OCI-LY7 (cell line): ENCODE results near the gene ZNF407. TPM values are rescaled to one million over a fixed set of nuclear protein-coding genes. Genes with fewer than 3 reads are reported as not detected.

Experiments
- BruUV-seq: library from RNA; stranded (reverse); fragments of 400-500 nt; replicated peaks from 2 replicates; lab custom pipeline; 2021; lab: Mats Ljungman, UMichigan
- CTCF ChIA-PET: fragments of 300-600 bp; sonication (Branson Sonifier 250); formaldehyde crosslinking; loops from one replicate; lab custom pipeline; 2022; ENCODE audit warnings: antibody characterized with exemption; ENCODE audit not compliant: unreplicated experiment; lab: Charles Lee
- POLR2A ChIA-PET: fragments of 300-600 bp; sonication (Branson Sonifier 250); formaldehyde crosslinking; loops from one replicate; lab custom pipeline; 2022; ENCODE audit warnings: antibody characterized with exemption; lab: Charles Lee
- DNase-seq: peaks from one replicate; pipeline ENCODE4 v3.0.0-alpha.2; 2015; ENCODE audit warnings: low spot score
- H2AFZ ChIP-seq: fragments of 200-600 bp; sonication (generic), shearing (Covaris generic); 2 replicates; pipeline ENCODE4 v1.6.1; 2014; ENCODE audit warnings: mild to moderate bottlenecking, antibody characterized with exemption, low read length, moderate library complexity
- H3K27ac ChIP-seq: fragments of 200-600 bp; sonication (generic); 2 replicates; pipeline ENCODE4 v1.5.1; 2014; ENCODE audit warnings: mixed run types, low read depth, mild to moderate bottlenecking, moderate library complexity, low read length, inconsistent platforms; ENCODE audit not compliant: poor library complexity, severe bottlenecking
- H3K36me3 ChIP-seq: fragments of 200-600 bp; sonication (generic); 2 replicates; pipeline ENCODE4 v1.6.1; 2014; ENCODE audit warnings: mild to moderate bottlenecking, antibody characterized with exemption, low read length, moderate library complexity, mixed read lengths; ENCODE audit not compliant: insufficient read depth
- H3K4me1 ChIP-seq: fragments of 200-600 bp; sonication (generic); 2 replicates; pipeline ENCODE4 v1.5.1; 2014; ENCODE audit warnings: mild to moderate bottlenecking, low read length; ENCODE audit not compliant: insufficient read depth, poor library complexity, severe bottlenecking
- H3K4me2 ChIP-seq: fragments of 200-600 bp; sonication (generic); 2 replicates; pipeline ENCODE4 v1.6.1; 2014; ENCODE audit warnings: mild to moderate bottlenecking, low read length
- H3K4me3 ChIP-seq: fragments of 200-600 bp; sonication (generic); 2 replicates; pipeline ENCODE4 v1.5.1; 2014; ENCODE audit warnings: mild to moderate bottlenecking, low read depth, low read length; ENCODE audit not compliant: poor library complexity, severe bottlenecking
- H3K79me2 ChIP-seq: fragments of 200-600 bp; sonication (generic); 2 replicates; pipeline ENCODE4 v1.6.1; 2016; ENCODE audit warnings: low read depth, mild to moderate bottlenecking, low read length, moderate library complexity, mixed read lengths; ENCODE audit not compliant: insufficient read depth
- H3K9me2 ChIP-seq: fragments of 200-600 bp; sonication (generic); 2 replicates; pipeline ENCODE4 v1.6.1; 2016; ENCODE audit warnings: mild to moderate bottlenecking, low read length, mixed read lengths; ENCODE audit not compliant: insufficient read depth
- H3K9me3 ChIP-seq: fragments of 200-600 bp; sonication (generic); 2 replicates; pipeline ENCODE4 v1.6.1; 2014; ENCODE audit warnings: mild to moderate bottlenecking, mixed run types, low read length, mixed read lengths
- H4K20me1 ChIP-seq: fragments of 200-600 bp; sonication (generic); 2 replicates; pipeline ENCODE4 v1.6.1; 2014; ENCODE audit warnings: mild to moderate bottlenecking, antibody characterized with exemption, low read length, moderate library complexity, mixed read lengths; ENCODE audit not compliant: insufficient read depth
- EZH2phosphoT487 ChIP-seq: fragments of 200-600 bp; sonication (generic); IDR thresholded peaks from 2 replicates; pipeline ENCODE4 v1.6.1; 2018; ENCODE audit warnings: low read depth, borderline replicate concordance, mild to moderate bottlenecking, mixed run types, antibody characterized with exemption, low read length, moderate library complexity, mixed read lengths
- intact Hi-C: fragments of 100-400 bp; cut with micrococcal nuclease; formaldehyde crosslinking; loops from one replicate; pipeline ENCODE4 v1.10.0; 2022; ENCODE audit not compliant: unreplicated experiment
- total RNA-seq, 2 experiments: library from RNA; depleted of rRNA in 1 of 2; stranded (reverse); fragments of >200 nt in 1 of 2; shearing (Covaris generic) in 1 of 2; gene quantifications; 2 replicates each; pipeline ENCODE4 v1.2.3, GENCODE V29; 2014 to 2022
- TF ChIP-seq, protein P1 (sequence below): fragments of 200-600 bp; sonication (generic); conservative IDR thresholded peaks from 2 replicates; pipeline ENCODE4 v1.5.1; 2014; ENCODE audit warnings: mild to moderate bottlenecking, antibody characterized with exemption, low read length, moderate library complexity, mixed read lengths

ZNF407 gene
- total RNA-seq, 2 experiments from 2014 or later, result 8.9 to 11.9 TPM

DNA sequence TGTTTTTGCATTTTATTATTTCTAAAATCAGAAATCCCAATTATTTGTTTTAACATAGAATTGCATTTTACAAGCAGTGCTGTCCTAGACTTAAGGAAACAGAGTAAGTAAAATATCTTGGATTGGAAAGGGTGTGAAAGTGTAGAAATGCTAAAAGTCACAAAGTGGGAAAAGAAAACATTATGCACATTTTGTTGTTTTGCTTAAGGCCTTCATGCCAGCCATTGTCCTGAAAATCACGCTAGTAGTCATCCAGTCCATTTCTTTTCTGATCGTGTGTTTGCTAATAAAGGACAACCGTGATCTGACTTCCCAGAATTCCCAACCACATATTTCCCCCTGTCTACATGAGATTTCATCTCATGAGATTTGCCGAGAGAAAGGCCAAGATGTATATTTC is 412.2 kb downstream of the ZNF407 start:
- no peaks in the 10 kb centered on the region for H3K9me2 ChIP-seq
- H3K36me3 ChIP-seq, result no peaks in the 10 kb centered on the region
- no peaks in the 10 kb centered on the region for H3K79me2 ChIP-seq
- no peak overlapping the region for H2AFZ ChIP-seq
- no peak for DNase-seq
- no peak overlapping the region for H3K27ac ChIP-seq
- H3K4me1 ChIP-seq, result no peaks in the 10 kb centered on the region
- CTCF ChIA-PET, result no interaction called here
- no peaks in the 10 kb centered on the region for H3K9me3 ChIP-seq
- TF ChIP-seq, protein P1, sequence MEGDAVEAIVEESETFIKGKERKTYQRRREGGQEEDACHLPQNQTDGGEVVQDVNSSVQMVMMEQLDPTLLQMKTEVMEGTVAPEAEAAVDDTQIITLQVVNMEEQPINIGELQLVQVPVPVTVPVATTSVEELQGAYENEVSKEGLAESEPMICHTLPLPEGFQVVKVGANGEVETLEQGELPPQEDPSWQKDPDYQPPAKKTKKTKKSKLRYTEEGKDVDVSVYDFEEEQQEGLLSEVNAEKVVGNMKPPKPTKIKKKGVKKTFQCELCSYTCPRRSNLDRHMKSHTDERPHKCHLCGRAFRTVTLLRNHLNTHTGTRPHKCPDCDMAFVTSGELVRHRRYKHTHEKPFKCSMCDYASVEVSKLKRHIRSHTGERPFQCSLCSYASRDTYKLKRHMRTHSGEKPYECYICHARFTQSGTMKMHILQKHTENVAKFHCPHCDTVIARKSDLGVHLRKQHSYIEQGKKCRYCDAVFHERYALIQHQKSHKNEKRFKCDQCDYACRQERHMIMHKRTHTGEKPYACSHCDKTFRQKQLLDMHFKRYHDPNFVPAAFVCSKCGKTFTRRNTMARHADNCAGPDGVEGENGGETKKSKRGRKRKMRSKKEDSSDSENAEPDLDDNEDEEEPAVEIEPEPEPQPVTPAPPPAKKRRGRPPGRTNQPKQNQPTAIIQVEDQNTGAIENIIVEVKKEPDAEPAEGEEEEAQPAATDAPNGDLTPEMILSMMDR, result no peak
- TF ChIP-seq EZH2phosphoT487, result no peak
- no peak overlapping the region for H3K4me2 ChIP-seq
- H4K20me1 ChIP-seq, result no peaks in the 10 kb centered on the region
- no peak overlapping the region for H3K4me3 ChIP-seq
- intact Hi-C loops, result no loop called here
- POLR2A ChIA-PET, result interaction anchor here (1.0 kb wide), 1 partner anchor 9 kb away, joined by 3 read pairs; no protein-coding TSS in a partner anchor
- no TSS peak for BruUV-seq

DNA sequence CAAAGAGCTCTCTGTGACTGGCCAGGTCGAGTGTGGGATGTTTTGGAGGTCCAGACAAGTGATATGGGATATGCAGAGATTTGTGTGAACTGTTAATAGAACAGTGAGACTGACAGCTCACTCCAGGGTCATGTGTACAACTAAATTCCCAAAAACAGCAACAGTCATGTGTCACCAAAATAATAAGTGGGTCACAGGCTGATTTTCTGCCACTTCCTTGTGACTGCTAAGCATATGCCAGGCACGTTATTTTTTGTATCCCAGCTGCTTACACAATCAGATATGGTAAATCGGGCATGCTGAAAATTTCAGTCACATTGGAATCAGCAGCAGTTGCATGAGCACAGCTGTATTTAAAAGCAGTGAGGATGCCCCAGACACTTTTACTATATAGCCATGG is 412.6 kb downstream of the ZNF407 start:
- H3K4me3 ChIP-seq, result no peak overlapping the region
- H3K79me2 ChIP-seq, result no peaks in the 10 kb centered on the region
- POLR2A ChIA-PET, result no interaction called here
- H3K36me3 ChIP-seq, result no peaks in the 10 kb centered on the region
- H3K4me2 ChIP-seq, result no peak overlapping the region
- no peaks in the 10 kb centered on the region for H4K20me1 ChIP-seq
- no peaks in the 10 kb centered on the region for H3K9me3 ChIP-seq
- no peak for DNase-seq
- H3K27ac ChIP-seq, result no peak overlapping the region
- CTCF ChIA-PET, result no interaction called here
- intact Hi-C loops, result no loop called here
- no peaks in the 10 kb centered on the region for H3K4me1 ChIP-seq
- no peaks in the 10 kb centered on the region for H3K9me2 ChIP-seq
- no peak overlapping the region for H2AFZ ChIP-seq
- no peak for TF ChIP-seq EZH2phosphoT487
- TF ChIP-seq, protein P1, result no peak
- no TSS peak for BruUV-seq

DNA sequence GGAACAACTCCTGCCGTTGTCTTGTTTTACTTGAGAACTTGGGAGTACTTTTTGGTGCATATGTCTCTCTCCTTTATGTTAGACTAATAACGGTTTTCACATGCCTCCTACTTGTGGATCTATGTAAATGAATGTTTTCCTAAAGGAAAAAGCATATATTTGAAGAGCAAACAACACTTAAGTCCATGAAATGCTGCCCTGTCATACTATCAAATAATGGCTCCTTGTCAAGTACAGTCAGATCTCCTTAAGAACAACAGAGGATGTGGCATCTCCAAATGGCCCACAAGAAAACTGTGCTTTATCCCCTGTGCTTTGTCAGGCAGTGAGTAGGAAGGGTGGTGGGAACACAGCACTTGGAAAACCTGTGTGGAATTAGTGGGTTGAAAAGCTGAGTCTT is 413.0 kb downstream of the ZNF407 start:
- BruUV-seq, result no TSS peak
- CTCF ChIA-PET, result no interaction called here
- no peaks in the 10 kb centered on the region for H3K9me2 ChIP-seq
- no peak overlapping the region for H3K4me3 ChIP-seq
- H3K9me3 ChIP-seq, result no peaks in the 10 kb centered on the region
- no peaks in the 10 kb centered on the region for H4K20me1 ChIP-seq
- no peak overlapping the region for H3K4me2 ChIP-seq
- POLR2A ChIA-PET, result no interaction called here
- TF ChIP-seq, protein P1, result no peak
- TF ChIP-seq EZH2phosphoT487, result no peak
- no peak for DNase-seq
- intact Hi-C loops, result no loop called here
- no peaks in the 10 kb centered on the region for H3K36me3 ChIP-seq
- no peaks in the 10 kb centered on the region for H3K79me2 ChIP-seq
- no peak overlapping the region for H3K27ac ChIP-seq
- no peaks in the 10 kb centered on the region for H3K4me1 ChIP-seq
- no peak overlapping the region for H2AFZ ChIP-seq
